HepG2 (cell line): ENCODE data around the gene EPHA2. TPM values are rescaled to one million over a fixed set of nuclear protein-coding genes. Genes with fewer than 3 reads are reported as not detected.

Experiments used
- AKNA ChIP-seq: sonication (generic); formaldehyde crosslinking; IDR thresholded peaks from 2 replicates; pipeline ENCODE4 v1.4.0; 2020; ENCODE audit warnings: missing genetic modification reagents, borderline replicate concordance
- DR1 ChIP-seq: sonication (generic); formaldehyde crosslinking; IDR thresholded peaks from 2 replicates; pipeline ENCODE4 v1.8.0; 2021; ENCODE audit warnings: mild to moderate bottlenecking, missing genetic modification reagents, inconsistent platforms
- SAP130 ChIP-seq: IDR thresholded peaks from 2 replicates; pipeline ENCODE4 v1.6.1; 2016; ENCODE audit warnings: low read depth
- THRA ChIP-seq: sonication (generic); formaldehyde crosslinking; IDR thresholded peaks from 2 replicates; pipeline ENCODE4 v1.4.0; 2020; ENCODE audit warnings: missing genetic modification reagents, borderline replicate concordance
- TRIM24 ChIP-seq: sonication (generic); formaldehyde crosslinking; IDR thresholded peaks from 2 replicates; pipeline ENCODE4 v1.8.0; 2022; ENCODE audit warnings: mild to moderate bottlenecking, missing genetic modification reagents
- polyA plus RNA-seq, 8 experiments: library from polyadenylated mRNA; depleted of rRNA in 3 of 8; stranded (reverse) in 7 of 8; unstranded in 1 of 8; fragments of >200 nt; fragmentation: Illumina TruSeq in 4 of 8; extraction: Trizol in 4 of 8; gene quantifications; 2 replicates each; pipeline versions ENCODE4 v1.2.1 to v1.2.3, GENCODE V29; 2011 to 2016; ENCODE audit warnings: low read depth in 4 of 8, missing spikeins in 1 of 8, mixed read lengths in 1 of 8; ENCODE audit not compliant: insufficient read depth in 1 of 8
- total RNA-seq, 5 experiments: library from RNA; depleted of rRNA; stranded (reverse); fragments of >200 nt; fragmentation: Illumina TruSeq; extraction: Trizol; gene quantifications; 2 replicates each; pipeline ENCODE4 v1.2.3, GENCODE V29; 2016; ENCODE audit warnings: low read depth in 1 of 5
- TF ChIP-seq, protein P1 (sequence below): sonication (generic); formaldehyde crosslinking; IDR thresholded peaks from 2 replicates; pipeline ENCODE4; 2020; ENCODE audit warnings: missing genetic modification reagents, mild to moderate bottlenecking, borderline replicate concordance
- TF ChIP-seq, protein P2 (sequence below): sonication (generic); formaldehyde crosslinking; IDR thresholded peaks from 2 replicates; pipeline ENCODE4 v1.5.0; 2020; ENCODE audit warnings: mild to moderate bottlenecking, missing genetic modification reagents

The EPHA2 gene
- total and polyA plus RNA-seq, 2 of the 13 experiments (the other 11 are each of a cell fraction or from before 2014, with no cell fraction given), result 33.6 to 53.6 TPM

DNA sequence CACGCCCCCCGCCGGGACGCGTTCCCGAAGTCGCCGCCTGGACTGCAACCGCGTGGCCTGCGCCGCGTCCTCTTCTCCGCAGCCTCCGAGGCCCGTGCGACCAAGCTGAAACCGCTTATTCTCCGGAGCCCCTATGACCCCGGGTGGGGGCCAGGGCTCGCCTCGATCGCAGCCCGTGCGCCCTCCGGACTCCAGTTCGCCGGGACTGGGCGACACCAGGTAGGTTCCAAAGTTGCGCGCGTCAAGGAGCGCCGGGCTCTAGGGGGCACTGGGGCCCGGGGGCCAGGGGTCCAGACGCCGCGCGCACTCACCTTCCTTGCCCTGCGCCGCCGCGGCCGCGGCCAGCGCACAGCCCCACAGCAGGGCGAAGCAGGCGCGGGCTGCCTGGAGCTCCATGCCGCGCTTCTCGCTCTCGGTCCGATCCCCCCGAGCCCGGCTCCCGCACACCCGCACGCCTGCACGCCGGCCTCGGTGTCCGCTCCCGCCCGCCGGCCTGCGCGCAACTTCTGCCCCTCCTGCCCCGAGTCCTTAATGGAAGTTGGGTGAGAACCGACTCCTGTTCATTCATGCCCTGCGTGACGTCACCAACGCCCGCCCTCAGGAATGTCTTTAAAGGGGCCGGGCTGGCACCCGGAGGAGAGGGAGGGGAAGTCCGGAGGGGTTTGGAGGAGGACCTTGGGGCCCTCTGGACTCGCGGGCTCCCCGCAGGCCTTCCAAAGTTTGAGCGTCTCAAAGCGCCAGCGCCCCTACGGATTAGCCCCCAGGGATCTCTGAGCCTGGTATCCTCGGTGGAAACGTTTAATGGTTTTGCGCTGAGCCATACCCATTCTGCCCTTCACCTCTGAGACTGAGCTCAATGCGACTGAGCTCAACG is at the start of gene EPHA2 (continued):
- TF ChIP-seq AKNA (CRISPR knock-in tag) (no peak), TRIM24 (no peak), DR1 (CRISPR knock-in tag) (peak; percentile 98), SAP130 (CRISPR knock-in tag) (peak; percentile 95), THRA (peak; percentile 61)
- TF ChIP-seq, protein P1, sequence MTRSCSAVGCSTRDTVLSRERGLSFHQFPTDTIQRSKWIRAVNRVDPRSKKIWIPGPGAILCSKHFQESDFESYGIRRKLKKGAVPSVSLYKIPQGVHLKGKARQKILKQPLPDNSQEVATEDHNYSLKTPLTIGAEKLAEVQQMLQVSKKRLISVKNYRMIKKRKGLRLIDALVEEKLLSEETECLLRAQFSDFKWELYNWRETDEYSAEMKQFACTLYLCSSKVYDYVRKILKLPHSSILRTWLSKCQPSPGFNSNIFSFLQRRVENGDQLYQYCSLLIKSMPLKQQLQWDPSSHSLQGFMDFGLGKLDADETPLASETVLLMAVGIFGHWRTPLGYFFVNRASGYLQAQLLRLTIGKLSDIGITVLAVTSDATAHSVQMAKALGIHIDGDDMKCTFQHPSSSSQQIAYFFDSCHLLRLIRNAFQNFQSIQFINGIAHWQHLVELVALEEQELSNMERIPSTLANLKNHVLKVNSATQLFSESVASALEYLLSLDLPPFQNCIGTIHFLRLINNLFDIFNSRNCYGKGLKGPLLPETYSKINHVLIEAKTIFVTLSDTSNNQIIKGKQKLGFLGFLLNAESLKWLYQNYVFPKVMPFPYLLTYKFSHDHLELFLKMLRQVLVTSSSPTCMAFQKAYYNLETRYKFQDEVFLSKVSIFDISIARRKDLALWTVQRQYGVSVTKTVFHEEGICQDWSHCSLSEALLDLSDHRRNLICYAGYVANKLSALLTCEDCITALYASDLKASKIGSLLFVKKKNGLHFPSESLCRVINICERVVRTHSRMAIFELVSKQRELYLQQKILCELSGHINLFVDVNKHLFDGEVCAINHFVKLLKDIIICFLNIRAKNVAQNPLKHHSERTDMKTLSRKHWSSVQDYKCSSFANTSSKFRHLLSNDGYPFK (CRISPR knock-in tag), result peak; percentile 27; the same call in 1 of the 2 replicates
- TF ChIP-seq, protein P2, sequence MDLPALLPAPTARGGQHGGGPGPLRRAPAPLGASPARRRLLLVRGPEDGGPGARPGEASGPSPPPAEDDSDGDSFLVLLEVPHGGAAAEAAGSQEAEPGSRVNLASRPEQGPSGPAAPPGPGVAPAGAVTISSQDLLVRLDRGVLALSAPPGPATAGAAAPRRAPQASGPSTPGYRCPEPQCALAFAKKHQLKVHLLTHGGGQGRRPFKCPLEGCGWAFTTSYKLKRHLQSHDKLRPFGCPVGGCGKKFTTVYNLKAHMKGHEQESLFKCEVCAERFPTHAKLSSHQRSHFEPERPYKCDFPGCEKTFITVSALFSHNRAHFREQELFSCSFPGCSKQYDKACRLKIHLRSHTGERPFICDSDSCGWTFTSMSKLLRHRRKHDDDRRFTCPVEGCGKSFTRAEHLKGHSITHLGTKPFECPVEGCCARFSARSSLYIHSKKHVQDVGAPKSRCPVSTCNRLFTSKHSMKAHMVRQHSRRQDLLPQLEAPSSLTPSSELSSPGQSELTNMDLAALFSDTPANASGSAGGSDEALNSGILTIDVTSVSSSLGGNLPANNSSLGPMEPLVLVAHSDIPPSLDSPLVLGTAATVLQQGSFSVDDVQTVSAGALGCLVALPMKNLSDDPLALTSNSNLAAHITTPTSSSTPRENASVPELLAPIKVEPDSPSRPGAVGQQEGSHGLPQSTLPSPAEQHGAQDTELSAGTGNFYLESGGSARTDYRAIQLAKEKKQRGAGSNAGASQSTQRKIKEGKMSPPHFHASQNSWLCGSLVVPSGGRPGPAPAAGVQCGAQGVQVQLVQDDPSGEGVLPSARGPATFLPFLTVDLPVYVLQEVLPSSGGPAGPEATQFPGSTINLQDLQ (CRISPR knock-in tag), result no peak; the same call in 1 of the 2 replicates
